ENCODE results near the gene CDHR5. TPM values are rescaled to one million over a fixed set of nuclear protein-coding genes. Genes with fewer than 3 reads are reported as not detected.

CDHR5 gene
- total and polyA plus RNA-seq, 2 donors from 2014 or later, result 7.0 to 45.6 TPM

DNA sequence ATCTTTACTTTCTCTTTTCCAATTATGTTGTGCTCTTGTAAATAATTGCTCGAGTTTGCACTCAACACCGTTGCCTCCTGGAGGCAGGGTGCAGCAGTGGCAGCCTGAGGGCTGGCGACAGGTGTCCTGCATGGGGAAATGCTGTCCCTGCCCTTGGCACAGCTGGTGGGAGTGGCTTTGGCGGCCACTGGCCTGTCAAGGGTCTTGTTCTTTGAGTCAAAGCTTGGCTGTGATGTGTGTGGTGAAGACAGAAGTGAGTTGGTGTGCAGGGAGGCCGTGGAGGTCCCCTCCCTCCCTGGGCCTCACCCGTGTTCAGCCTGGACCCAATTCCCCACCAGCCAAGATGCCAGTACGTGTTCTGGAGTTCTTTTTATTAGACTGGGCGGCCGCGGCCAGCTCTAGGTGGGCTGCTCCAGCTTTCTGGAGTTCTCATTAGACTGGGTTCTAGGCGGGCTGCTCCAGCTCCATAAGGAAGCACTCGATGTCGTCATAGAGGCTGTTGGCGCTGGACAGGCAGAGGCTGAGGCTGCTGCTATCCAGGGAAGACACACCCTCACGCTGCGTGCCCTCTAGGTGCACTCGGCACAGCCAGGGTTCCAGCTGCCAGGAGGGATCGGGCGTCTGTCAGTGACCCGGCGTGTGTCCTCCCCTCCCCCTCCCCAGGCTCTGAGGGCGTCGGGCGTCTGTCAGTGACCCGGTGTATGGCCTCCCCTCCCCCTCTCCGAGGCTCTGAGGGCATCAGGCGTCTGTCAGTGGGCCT is 12.4 kb downstream of the CDHR5 start:
- TF ChIP-seq CTCF (IDR thresholded peaks at IDR 0.05; ENCODE audit: borderline replicate concordance, extremely low read depth, insufficient read depth), result no peak
- Histone ChIP-seq H3K4me3 (ENCODE audit: low read length in 3 of 3) (no peak overlapping the region), H3K27ac (ENCODE audit: low read depth in 2 of 2, low read length in 2 of 2) (no peak overlapping the region), H3K36me3 (ENCODE audit: control insufficient read depth in 2 of 3, insufficient read depth in 3 of 3, low read length in 3 of 3) (peaks cover 0 to 33% (median 12%) of the 10 kb centered on the region in 3 donors), H3K9ac (ENCODE audit: low read length in 3 of 3) (no peak overlapping the region), H3K9me3 (ENCODE audit: control insufficient read depth in 2 of 3, insufficient read depth in 1 of 3, low read length in 3 of 3) (no peaks in the 10 kb centered on the region), H3K27me3 (ENCODE audit: control insufficient read depth, insufficient read depth, low read length) (no peaks in the 10 kb centered on the region), H3K4me1 (ENCODE audit: control insufficient read depth in 2 of 3, insufficient read depth in 2 of 3, low read depth in 1 of 3, low read length in 3 of 3) (peaks cover 0 to 18% (median 0%) of the 10 kb centered on the region in 3 donors)
- FAIRE-seq (no peak), DNase-seq (peak in 2 of 5 donors; percentile 65 to 77)
- intact Hi-C loops (cut with DNase I), result no loop called here

- Histone ChIP-seq H3K9me3 (ENCODE audit: control insufficient read depth in 2 of 3, insufficient read depth in 1 of 3, low read length in 3 of 3) (no peaks in the 10 kb centered on the region), H3K4me3 (ENCODE audit: low read length in 3 of 3) (no peak overlapping the region), H3K4me1 (ENCODE audit: control insufficient read depth in 2 of 3, insufficient read depth in 2 of 3, low read depth in 1 of 3, low read length in 3 of 3) (peaks cover 0 to 18% (median 0%) of the 10 kb centered on the region in 3 donors), H3K27me3 (ENCODE audit: control insufficient read depth, insufficient read depth, low read length) (no peaks in the 10 kb centered on the region), H3K36me3 (ENCODE audit: control insufficient read depth in 2 of 3, insufficient read depth in 3 of 3, low read length in 3 of 3) (peaks cover 0 to 43% (median 16%) of the 10 kb centered on the region in 3 donors), H3K27ac (ENCODE audit: low read depth in 2 of 2, low read length in 2 of 2) (no peak overlapping the region), H3K9ac (ENCODE audit: low read length in 3 of 3) (no peak overlapping the region)
- DNase-seq (peak in 1 of 5 donors; percentile 75), FAIRE-seq (no peak)
- intact Hi-C loops (cut with DNase I), result no loop called here
- TF ChIP-seq CTCF (IDR thresholded peaks at IDR 0.05; ENCODE audit: borderline replicate concordance, extremely low read depth, insufficient read depth), result no peak
These were observed 13.5 kb downstream of the CDHR5 start for GRCh38 chr11:611001-611996.

GRCh38 chr11:610146-610801 is 14.5 kb downstream of the CDHR5 start:
- no peak for TF ChIP-seq CTCF (IDR thresholded peaks at IDR 0.05; ENCODE audit: borderline replicate concordance, extremely low read depth, insufficient read depth)

More at GRCh38 chr11:610146-610801, 14.5 kb downstream of the CDHR5 start:
- FAIRE-seq, result no peak
- H3K4me1 ChIP-seq (ENCODE audit: control insufficient read depth in 2 of 3, insufficient read depth in 2 of 3, low read depth in 1 of 3, low read length in 3 of 3), result peaks cover 0 to 14% (median 0%) of the 10 kb centered on the region in 3 donors
- no peaks in the 10 kb centered on the region for H3K27me3 ChIP-seq (ENCODE audit: control insufficient read depth, insufficient read depth, low read length)
- DNase-seq, result peak in 1 of 5 donors; percentile 64
- intact Hi-C loops (cut with DNase I), result no loop called here
- H3K36me3 ChIP-seq (ENCODE audit: control insufficient read depth in 2 of 3, insufficient read depth in 3 of 3, low read length in 3 of 3), result peaks cover 0 to 51% (median 17%) of the 10 kb centered on the region in 3 donors
- H3K9me3 ChIP-seq (ENCODE audit: control insufficient read depth in 2 of 3, insufficient read depth in 1 of 3, low read length in 3 of 3), result no peaks in the 10 kb centered on the region
- no peak overlapping the region for H3K9ac ChIP-seq (ENCODE audit: low read length in 3 of 3)
- H3K4me3 ChIP-seq (ENCODE audit: low read length in 3 of 3), result no peak overlapping the region
- H3K27ac ChIP-seq (ENCODE audit: low read depth in 2 of 2, low read length in 2 of 2), result no peak overlapping the region

Measured in kidney (tissue), 14 donors.